SK-N-SH treated with all-trans-retinoic acid at 6 μM for 48 hours (cell line): ENCODE data around the gene MON2.

Source experiments
- ARNTL ChIP-seq: fragments of 450-650 bp; formaldehyde crosslinking; IDR thresholded peaks from 2 replicates; pipeline ENCODE4 v1.5.0; 2020; ENCODE audit warnings: low read depth, mild to moderate bottlenecking, moderate library complexity, borderline replicate concordance
- ESRRG ChIP-seq: fragments of 250-450 bp; sonication (Bioruptor Pico); IDR thresholded peaks from 2 replicates; pipeline ENCODE4 v1.6.1; 2021; ENCODE audit warnings: mild to moderate bottlenecking
- RARB ChIP-seq: fragments of 250-450 bp; sonication (Bioruptor Pico); IDR thresholded peaks from 2 replicates; pipeline ENCODE4 v1.8.0; 2021; ENCODE audit warnings: mild to moderate bottlenecking, moderate library complexity
- SNAI2 ChIP-seq: fragments of 250-450 bp; sonication (Bioruptor Pico); IDR thresholded peaks from 2 replicates; pipeline ENCODE4 v1.5.0; 2020; ENCODE audit warnings: mild to moderate bottlenecking, moderate library complexity
- TCF4 ChIP-seq: fragments of 250-450 bp; sonication (Bioruptor Pico); IDR thresholded peaks from 2 replicates; pipeline ENCODE4 v1.8.0; 2021; ENCODE audit warnings: mild to moderate bottlenecking, moderate library complexity, borderline replicate concordance
- TOX ChIP-seq: fragments of 250-450 bp; sonication (Bioruptor Pico); IDR thresholded peaks from 2 replicates; pipeline ENCODE4 v1.8.0; 2021; ENCODE audit warnings: mild to moderate bottlenecking, moderate library complexity, borderline replicate concordance
- ZFP3 ChIP-seq: fragments of 250-450 bp; sonication (Bioruptor Pico); IDR thresholded peaks from 2 replicates; pipeline ENCODE4 v1.5.0; 2020; ENCODE audit warnings: mild to moderate bottlenecking, moderate library complexity
- ZFP30 ChIP-seq: fragments of 450-650 bp; formaldehyde crosslinking; IDR thresholded peaks from 2 replicates; pipeline ENCODE4 v1.5.0; 2022; ENCODE audit warnings: mild to moderate bottlenecking, moderate library complexity
- ZNF70 ChIP-seq: fragments of 450-650 bp; formaldehyde crosslinking; IDR thresholded peaks from 2 replicates; pipeline ENCODE4 v1.5.0; 2020; ENCODE audit warnings: mild to moderate bottlenecking, moderate library complexity
- TF ChIP-seq, protein P1 (sequence below): fragments of 250-450 bp; sonication (Bioruptor Pico); IDR thresholded peaks from 2 replicates; pipeline ENCODE4 v1.5.1; 2021; ENCODE audit warnings: mild to moderate bottlenecking, moderate library complexity
- TF ChIP-seq, protein P2 (sequence below): fragments of 250-450 bp; sonication (Bioruptor Pico); IDR thresholded peaks from 2 replicates; pipeline ENCODE4 v1.8.0; 2021; ENCODE audit warnings: low read depth, mild to moderate bottlenecking, moderate library complexity, borderline replicate concordance
- TF ChIP-seq, protein P3 (sequence below): fragments of 250-450 bp; sonication (Bioruptor Pico); IDR thresholded peaks from 2 replicates; pipeline ENCODE4 v1.5.0; 2020; ENCODE audit warnings: mild to moderate bottlenecking, moderate library complexity
- TF ChIP-seq, protein P4 (sequence below): fragments of 250-450 bp; sonication (Bioruptor Pico); IDR thresholded peaks from 2 replicates; pipeline ENCODE4 v1.5.1; 2020; ENCODE audit warnings: low read depth, mild to moderate bottlenecking, moderate library complexity
- TF ChIP-seq, protein P5 (sequence below): fragments of 250-450 bp; sonication (Bioruptor Pico); IDR thresholded peaks from 2 replicates; pipeline ENCODE4 v1.8.0; 2020; ENCODE audit warnings: mild to moderate bottlenecking, moderate library complexity, borderline replicate concordance

DNA sequence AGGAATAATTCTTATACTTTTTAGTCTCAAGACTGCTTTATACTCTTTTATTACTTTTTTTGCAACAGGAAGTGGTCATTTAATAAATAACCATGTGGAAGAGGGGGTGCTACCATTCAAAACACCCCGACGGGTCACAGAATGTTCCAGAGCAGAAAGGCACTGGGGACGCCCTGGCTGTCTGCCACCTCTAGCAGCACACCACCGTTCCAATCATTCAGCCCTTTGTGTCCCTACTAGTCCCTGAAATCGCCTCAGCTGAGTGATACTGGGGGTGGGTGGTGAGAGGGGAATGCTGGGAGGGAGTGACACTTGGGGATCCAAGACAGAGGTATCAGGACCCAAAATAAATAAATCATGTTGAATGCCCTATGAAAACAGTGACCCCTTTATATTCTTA lies 52.4 kb downstream of the MON2 start:
- no peak for TF ChIP-seq ZFP3
- TF ChIP-seq, protein P1, sequence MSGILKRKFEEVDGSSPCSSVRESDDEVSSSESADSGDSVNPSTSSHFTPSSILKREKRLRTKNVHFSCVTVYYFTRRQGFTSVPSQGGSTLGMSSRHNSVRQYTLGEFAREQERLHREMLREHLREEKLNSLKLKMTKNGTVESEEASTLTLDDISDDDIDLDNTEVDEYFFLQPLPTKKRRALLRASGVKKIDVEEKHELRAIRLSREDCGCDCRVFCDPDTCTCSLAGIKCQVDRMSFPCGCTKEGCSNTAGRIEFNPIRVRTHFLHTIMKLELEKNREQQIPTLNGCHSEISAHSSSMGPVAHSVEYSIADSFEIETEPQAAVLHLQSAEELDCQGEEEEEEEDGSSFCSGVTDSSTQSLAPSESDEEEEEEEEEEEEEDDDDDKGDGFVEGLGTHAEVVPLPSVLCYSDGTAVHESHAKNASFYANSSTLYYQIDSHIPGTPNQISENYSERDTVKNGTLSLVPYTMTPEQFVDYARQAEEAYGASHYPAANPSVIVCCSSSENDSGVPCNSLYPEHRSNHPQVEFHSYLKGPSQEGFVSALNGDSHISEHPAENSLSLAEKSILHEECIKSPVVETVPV (CRISPR knock-in tag) = no peak
- no peak for TF ChIP-seq ESRRG
- no peak for TF ChIP-seq ZFP30 (CRISPR knock-in tag)
- no peak for TF ChIP-seq TOX (CRISPR knock-in tag)
- TF ChIP-seq, protein P2, sequence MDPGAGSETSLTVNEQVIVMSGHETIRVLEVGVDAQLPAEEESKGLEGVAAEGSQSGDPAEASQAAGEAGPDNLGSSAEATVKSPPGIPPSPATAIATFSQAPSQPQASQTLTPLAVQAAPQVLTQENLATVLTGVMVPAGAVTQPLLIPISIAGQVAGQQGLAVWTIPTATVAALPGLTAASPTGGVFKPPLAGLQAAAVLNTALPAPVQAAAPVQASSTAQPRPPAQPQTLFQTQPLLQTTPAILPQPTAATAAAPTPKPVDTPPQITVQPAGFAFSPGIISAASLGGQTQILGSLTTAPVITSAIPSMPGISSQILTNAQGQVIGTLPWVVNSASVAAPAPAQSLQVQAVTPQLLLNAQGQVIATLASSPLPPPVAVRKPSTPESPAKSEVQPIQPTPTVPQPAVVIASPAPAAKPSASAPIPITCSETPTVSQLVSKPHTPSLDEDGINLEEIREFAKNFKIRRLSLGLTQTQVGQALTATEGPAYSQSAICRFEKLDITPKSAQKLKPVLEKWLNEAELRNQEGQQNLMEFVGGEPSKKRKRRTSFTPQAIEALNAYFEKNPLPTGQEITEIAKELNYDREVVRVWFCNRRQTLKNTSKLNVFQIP (CRISPR knock-in tag) = no peak
- no peak for TF ChIP-seq SNAI2
- no peak for TF ChIP-seq RARB (CRISPR knock-in tag)
- TF ChIP-seq, protein P3, sequence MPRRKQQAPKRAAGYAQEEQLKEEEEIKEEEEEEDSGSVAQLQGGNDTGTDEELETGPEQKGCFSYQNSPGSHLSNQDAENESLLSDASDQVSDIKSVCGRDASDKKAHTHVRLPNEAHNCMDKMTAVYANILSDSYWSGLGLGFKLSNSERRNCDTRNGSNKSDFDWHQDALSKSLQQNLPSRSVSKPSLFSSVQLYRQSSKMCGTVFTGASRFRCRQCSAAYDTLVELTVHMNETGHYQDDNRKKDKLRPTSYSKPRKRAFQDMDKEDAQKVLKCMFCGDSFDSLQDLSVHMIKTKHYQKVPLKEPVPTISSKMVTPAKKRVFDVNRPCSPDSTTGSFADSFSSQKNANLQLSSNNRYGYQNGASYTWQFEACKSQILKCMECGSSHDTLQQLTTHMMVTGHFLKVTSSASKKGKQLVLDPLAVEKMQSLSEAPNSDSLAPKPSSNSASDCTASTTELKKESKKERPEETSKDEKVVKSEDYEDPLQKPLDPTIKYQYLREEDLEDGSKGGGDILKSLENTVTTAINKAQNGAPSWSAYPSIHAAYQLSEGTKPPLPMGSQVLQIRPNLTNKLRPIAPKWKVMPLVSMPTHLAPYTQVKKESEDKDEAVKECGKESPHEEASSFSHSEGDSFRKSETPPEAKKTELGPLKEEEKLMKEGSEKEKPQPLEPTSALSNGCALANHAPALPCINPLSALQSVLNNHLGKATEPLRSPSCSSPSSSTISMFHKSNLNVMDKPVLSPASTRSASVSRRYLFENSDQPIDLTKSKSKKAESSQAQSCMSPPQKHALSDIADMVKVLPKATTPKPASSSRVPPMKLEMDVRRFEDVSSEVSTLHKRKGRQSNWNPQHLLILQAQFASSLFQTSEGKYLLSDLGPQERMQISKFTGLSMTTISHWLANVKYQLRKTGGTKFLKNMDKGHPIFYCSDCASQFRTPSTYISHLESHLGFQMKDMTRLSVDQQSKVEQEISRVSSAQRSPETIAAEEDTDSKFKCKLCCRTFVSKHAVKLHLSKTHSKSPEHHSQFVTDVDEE = no peak
- TF ChIP-seq, protein P4, sequence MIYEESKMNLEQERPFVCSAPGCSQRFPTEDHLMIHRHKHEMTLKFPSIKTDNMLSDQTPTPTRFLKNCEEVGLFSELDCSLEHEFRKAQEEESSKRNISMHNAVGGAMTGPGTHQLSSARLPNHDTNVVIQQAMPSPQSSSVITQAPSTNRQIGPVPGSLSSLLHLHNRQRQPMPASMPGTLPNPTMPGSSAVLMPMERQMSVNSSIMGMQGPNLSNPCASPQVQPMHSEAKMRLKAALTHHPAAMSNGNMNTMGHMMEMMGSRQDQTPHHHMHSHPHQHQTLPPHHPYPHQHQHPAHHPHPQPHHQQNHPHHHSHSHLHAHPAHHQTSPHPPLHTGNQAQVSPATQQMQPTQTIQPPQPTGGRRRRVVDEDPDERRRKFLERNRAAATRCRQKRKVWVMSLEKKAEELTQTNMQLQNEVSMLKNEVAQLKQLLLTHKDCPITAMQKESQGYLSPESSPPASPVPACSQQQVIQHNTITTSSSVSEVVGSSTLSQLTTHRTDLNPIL (CRISPR knock-in tag) = no peak
- TF ChIP-seq, protein P5, sequence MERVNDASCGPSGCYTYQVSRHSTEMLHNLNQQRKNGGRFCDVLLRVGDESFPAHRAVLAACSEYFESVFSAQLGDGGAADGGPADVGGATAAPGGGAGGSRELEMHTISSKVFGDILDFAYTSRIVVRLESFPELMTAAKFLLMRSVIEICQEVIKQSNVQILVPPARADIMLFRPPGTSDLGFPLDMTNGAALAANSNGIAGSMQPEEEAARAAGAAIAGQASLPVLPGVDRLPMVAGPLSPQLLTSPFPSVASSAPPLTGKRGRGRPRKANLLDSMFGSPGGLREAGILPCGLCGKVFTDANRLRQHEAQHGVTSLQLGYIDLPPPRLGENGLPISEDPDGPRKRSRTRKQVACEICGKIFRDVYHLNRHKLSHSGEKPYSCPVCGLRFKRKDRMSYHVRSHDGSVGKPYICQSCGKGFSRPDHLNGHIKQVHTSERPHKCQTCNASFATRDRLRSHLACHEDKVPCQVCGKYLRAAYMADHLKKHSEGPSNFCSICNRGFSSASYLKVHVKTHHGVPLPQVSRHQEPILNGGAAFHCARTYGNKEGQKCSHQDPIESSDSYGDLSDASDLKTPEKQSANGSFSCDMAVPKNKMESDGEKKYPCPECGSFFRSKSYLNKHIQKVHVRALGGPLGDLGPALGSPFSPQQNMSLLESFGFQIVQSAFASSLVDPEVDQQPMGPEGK (CRISPR knock-in tag) = no peak
- TF ChIP-seq ARNTL (CRISPR knock-in tag) = no peak
- TF ChIP-seq ZNF70 (CRISPR knock-in tag) = no peak
- no peak for TF ChIP-seq TCF4
